PFSK-1 (cell line): ENCODE data around the gene UBA52.

Experiments
- POLR2AphosphoS5 ChIP-seq: IDR thresholded peaks from 2 replicates; pipeline ENCODE4 v1.6.1; 2012; ENCODE audit warnings: low read depth, mild to moderate bottlenecking, control low read depth, low read length, moderate library complexity
- TAF1 ChIP-seq: IDR thresholded peaks from 2 replicates; pipeline ENCODE4 v1.6.1; 2012; ENCODE audit warnings: low read length, control low read depth, borderline replicate concordance; ENCODE audit not compliant: insufficient read depth
- TF ChIP-seq, protein P1 (sequence below), 2 experiments: IDR thresholded peaks; 2 replicates each; pipeline versions ENCODE4 v1.6.1 to v1.8.0; 2011 to 2012; ENCODE audit warnings: low read depth in 2 of 2, low read length in 2 of 2, control low read depth in 1 of 2, inconsistent platforms in 1 of 2, mild to moderate bottlenecking in 1 of 2, moderate library complexity in 1 of 2; ENCODE audit not compliant: insufficient read depth in 1 of 2

DNA sequence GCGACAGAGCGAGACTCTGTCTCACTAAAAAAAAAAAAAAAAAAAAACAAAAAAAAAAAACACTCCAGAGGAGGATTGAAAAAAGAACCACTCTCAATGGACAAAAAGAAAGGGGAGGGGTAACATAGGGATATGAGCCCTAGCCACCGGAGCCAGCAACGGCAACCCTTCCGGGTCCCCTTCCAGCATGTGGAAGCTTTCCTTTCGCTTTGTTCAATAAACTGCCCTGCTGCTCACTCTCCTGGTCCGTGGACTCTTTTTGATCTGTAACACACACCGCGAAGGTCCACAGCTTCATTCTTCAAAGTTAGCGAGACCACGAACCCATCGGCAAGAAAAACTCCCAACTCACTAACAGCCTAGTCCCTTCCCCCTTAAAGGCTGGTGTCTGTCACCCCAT, 15.9 kb downstream of the UBA52 start:
- TF ChIP-seq, protein P1, sequence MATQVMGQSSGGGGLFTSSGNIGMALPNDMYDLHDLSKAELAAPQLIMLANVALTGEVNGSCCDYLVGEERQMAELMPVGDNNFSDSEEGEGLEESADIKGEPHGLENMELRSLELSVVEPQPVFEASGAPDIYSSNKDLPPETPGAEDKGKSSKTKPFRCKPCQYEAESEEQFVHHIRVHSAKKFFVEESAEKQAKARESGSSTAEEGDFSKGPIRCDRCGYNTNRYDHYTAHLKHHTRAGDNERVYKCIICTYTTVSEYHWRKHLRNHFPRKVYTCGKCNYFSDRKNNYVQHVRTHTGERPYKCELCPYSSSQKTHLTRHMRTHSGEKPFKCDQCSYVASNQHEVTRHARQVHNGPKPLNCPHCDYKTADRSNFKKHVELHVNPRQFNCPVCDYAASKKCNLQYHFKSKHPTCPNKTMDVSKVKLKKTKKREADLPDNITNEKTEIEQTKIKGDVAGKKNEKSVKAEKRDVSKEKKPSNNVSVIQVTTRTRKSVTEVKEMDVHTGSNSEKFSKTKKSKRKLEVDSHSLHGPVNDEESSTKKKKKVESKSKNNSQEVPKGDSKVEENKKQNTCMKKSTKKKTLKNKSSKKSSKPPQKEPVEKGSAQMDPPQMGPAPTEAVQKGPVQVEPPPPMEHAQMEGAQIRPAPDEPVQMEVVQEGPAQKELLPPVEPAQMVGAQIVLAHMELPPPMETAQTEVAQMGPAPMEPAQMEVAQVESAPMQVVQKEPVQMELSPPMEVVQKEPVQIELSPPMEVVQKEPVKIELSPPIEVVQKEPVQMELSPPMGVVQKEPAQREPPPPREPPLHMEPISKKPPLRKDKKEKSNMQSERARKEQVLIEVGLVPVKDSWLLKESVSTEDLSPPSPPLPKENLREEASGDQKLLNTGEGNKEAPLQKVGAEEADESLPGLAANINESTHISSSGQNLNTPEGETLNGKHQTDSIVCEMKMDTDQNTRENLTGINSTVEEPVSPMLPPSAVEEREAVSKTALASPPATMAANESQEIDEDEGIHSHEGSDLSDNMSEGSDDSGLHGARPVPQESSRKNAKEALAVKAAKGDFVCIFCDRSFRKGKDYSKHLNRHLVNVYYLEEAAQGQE (IDR thresholded peaks at IDR 0.05; ENCODE audit: insufficient read depth in 1 of 2, low read depth in 2 of 2, low read length in 2 of 2): no peak
- TF ChIP-seq POLR2AphosphoS5 (no peak), TAF1 (no peak)
